GM12872 (cell line): ENCODE data around the gene CFAP92.

Source experiments
- TF ChIP-seq, protein P1 (sequence below): IDR thresholded peaks from 3 replicates; pipeline ENCODE4 v1.5.1; 2011; ENCODE audit warnings: low read depth, mild to moderate bottlenecking, low read length, moderate library complexity; ENCODE audit not compliant: insufficient read depth

The CFAP92 gene

DNA sequence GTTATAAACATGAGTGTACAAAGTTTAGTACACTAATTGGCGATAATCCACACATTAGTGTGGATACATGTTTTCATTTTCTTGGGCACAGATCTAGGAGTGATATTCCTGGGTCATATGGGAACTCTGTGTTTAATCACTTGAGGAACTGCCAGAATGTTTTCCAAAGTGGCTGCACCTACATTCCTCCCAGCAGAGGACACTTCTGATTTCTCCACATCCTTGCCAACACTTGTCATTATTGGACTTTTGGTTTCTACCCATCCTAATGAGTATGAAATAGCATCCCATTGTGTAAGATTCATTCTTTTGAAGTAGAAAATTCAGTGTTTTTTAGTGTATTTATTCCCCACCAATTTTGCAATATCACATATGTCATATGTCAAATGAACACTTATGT is 53.6 kb downstream of the CFAP92 start:
- TF ChIP-seq, protein P1, sequence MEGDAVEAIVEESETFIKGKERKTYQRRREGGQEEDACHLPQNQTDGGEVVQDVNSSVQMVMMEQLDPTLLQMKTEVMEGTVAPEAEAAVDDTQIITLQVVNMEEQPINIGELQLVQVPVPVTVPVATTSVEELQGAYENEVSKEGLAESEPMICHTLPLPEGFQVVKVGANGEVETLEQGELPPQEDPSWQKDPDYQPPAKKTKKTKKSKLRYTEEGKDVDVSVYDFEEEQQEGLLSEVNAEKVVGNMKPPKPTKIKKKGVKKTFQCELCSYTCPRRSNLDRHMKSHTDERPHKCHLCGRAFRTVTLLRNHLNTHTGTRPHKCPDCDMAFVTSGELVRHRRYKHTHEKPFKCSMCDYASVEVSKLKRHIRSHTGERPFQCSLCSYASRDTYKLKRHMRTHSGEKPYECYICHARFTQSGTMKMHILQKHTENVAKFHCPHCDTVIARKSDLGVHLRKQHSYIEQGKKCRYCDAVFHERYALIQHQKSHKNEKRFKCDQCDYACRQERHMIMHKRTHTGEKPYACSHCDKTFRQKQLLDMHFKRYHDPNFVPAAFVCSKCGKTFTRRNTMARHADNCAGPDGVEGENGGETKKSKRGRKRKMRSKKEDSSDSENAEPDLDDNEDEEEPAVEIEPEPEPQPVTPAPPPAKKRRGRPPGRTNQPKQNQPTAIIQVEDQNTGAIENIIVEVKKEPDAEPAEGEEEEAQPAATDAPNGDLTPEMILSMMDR = no peak

GRCh38 chr3:128936341-128936740 is 57.5 kb downstream of the CFAP92 start:
- TF ChIP-seq, protein P1 = no peak

GRCh38 chr3:128935922-128936321 is 58.0 kb downstream of the CFAP92 start:
- TF ChIP-seq, protein P1 = no peak

GRCh38 chr3:128933922-128934253 is 60.0 kb downstream of the CFAP92 start:
- TF ChIP-seq, protein P1 = no peak

DNA sequence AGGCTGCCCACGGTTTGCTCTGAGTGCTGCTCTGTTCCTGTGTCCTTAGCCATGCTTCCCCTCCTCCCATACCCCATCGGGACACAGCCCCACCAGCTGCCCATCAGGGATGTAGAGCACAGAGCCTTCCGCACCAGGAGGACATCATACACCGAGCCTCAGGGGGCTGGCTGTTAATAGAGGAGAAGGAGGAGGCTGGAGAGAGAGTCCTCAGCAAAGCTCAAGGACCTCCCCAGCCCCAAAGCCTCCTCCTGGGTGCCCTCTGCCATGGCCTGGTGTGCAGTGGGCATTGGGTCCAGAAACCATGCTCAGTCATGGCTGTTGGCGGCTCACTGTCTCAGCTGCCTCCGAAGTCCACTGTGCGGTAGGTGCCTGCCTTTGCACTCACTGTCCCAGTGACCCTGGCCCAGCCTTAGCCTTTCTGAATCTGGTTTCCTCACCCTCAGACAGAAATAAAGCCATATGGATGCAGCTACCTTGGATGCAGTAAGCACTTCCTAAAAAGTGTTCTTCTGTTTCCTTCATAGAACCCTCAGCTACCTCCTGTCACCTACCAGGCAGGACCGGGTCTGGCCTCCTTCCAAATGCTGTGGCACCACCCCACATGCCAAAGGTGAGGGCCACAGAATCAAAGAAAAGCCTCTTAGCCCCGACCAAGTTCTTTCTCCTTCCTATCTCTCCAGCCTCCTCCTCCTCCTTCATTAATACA is 60.5 kb downstream of the CFAP92 start:
- TF ChIP-seq, protein P1 = no peak

GRCh38 chr3:128932516-128933212 is 61.2 kb downstream of the CFAP92 start:
- TF ChIP-seq, protein P1 = no peak

- TF ChIP-seq, protein P1 = no peak
Measured at GRCh38 chr3:128931046-128931445, 62.8 kb downstream of the CFAP92 start.
